ENCODE results near the gene PTGER3. TPM values are rescaled to one million over a fixed set of nuclear protein-coding genes. Genes with fewer than 3 reads are reported as not detected.

Gene PTGER3
- polyA plus RNA-seq, 1 of the 3 experiments (the other 2 are of a cell fraction), result 1.9 TPM

DNA sequence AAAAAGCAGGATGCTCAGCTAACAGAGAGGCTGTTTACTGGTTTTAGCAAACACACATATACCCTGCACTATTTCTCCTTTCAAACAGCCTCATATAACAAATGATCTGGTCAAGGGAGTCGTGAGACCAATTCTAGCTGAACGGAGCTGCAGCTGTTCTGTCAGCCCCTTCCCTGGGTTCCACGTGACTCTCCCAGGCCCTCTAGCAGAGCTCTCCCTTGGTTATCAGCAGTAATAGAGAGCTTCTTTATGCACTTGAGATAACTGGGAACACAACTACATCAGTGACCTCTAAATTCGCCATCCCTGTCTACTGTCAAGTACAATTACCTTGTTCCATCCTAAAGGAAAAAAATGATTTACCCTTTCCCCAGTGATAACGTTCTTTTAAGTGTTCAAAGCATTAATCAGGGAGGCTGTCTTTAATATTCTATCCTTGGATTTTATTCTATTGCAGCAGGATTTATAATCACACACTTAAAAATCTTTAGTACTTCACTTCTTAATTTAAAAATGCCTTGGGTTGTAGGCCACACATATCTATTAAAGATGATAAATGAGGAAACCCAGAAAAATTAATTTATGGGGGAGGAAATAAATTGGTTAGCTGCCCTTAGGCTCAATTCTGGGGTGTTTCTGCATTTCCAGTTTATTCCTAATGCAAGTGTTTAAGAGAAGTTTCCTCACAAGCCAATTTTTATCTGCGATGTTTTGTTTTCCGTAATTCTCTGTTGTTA is 28.2 kb downstream of the PTGER3 start (continued):
- TF ChIP-seq RAD21 (IDR thresholded peaks at IDR 0.05; ENCODE audit: low read length), result peak; percentile 27
- no peak for TF ChIP-seq MEF2A (IDR thresholded peaks at IDR 0.05; ENCODE audit: borderline replicate concordance, low read depth)
- no peak for TF ChIP-seq TAF1 (IDR thresholded peaks at IDR 0.05; ENCODE audit: borderline replicate concordance, low read depth, low read length)
- no peak for TF ChIP-seq RXRA (IDR thresholded peaks at IDR 0.05; ENCODE audit: borderline replicate concordance, low read depth)
- TF ChIP-seq GABPA (IDR thresholded peaks at IDR 0.05; ENCODE audit: low read depth), result no peak
- TF ChIP-seq NFIC (IDR thresholded peaks at IDR 0.05; ENCODE audit: borderline replicate concordance), result no peak
- no peak for TF ChIP-seq FOSL2 (IDR thresholded peaks at IDR 0.05; ENCODE audit: borderline replicate concordance, low read depth)
- TF ChIP-seq NRF1 (IDR thresholded peaks at IDR 0.05; ENCODE audit: low read depth, low read length), result no peak
- TF ChIP-seq, protein P1, sequence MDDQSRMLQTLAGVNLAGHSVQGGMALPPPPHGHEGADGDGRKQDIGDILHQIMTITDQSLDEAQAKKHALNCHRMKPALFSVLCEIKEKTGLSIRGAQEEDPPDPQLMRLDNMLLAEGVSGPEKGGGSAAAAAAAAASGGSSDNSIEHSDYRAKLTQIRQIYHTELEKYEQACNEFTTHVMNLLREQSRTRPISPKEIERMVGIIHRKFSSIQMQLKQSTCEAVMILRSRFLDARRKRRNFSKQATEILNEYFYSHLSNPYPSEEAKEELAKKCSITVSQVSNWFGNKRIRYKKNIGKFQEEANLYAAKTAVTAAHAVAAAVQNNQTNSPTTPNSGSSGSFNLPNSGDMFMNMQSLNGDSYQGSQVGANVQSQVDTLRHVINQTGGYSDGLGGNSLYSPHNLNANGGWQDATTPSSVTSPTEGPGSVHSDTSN (IDR thresholded peaks at IDR 0.05), result no peak
- peak in 1 of 2 experiments; percentile 69; a peak in 2 of 4 replicates for TF ChIP-seq EP300 (IDR thresholded peaks at IDR 0.05; ENCODE audit: borderline replicate concordance in 1 of 2, low read depth in 1 of 2, low read length in 1 of 2)
- TF ChIP-seq EZH2phosphoT487 (IDR thresholded peaks at IDR 0.05; ENCODE audit: borderline replicate concordance, low read depth), result no peak
- 0 out of 2 replicates have a peak, but pooled peaks have one; percentile 5 for TF ChIP-seq TCF12 (IDR thresholded peaks at IDR 0.05)
- no peak for TF ChIP-seq FOXM1 (IDR thresholded peaks at IDR 0.05; ENCODE audit: low read depth)
- TF ChIP-seq SIN3A (IDR thresholded peaks at IDR 0.05; ENCODE audit: borderline replicate concordance, low read depth, low read length), result no peak
- TF ChIP-seq MXI1 (IDR thresholded peaks at IDR 0.05; ENCODE audit: low read depth, low read length), result peak; percentile 87
- no peak for TF ChIP-seq ELF1 (IDR thresholded peaks at IDR 0.05)
- TF ChIP-seq, protein P2, sequence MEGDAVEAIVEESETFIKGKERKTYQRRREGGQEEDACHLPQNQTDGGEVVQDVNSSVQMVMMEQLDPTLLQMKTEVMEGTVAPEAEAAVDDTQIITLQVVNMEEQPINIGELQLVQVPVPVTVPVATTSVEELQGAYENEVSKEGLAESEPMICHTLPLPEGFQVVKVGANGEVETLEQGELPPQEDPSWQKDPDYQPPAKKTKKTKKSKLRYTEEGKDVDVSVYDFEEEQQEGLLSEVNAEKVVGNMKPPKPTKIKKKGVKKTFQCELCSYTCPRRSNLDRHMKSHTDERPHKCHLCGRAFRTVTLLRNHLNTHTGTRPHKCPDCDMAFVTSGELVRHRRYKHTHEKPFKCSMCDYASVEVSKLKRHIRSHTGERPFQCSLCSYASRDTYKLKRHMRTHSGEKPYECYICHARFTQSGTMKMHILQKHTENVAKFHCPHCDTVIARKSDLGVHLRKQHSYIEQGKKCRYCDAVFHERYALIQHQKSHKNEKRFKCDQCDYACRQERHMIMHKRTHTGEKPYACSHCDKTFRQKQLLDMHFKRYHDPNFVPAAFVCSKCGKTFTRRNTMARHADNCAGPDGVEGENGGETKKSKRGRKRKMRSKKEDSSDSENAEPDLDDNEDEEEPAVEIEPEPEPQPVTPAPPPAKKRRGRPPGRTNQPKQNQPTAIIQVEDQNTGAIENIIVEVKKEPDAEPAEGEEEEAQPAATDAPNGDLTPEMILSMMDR (IDR thresholded peaks at IDR 0.05), result no peak
- TF ChIP-seq, protein P3, sequence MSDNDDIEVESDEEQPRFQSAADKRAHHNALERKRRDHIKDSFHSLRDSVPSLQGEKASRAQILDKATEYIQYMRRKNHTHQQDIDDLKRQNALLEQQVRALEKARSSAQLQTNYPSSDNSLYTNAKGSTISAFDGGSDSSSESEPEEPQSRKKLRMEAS (IDR thresholded peaks at IDR 0.05; ENCODE audit: low read depth), result no peak
- no peak for TF ChIP-seq JUND (IDR thresholded peaks at IDR 0.05)
- no peak for TF ChIP-seq POLR2AphosphoS5 (IDR thresholded peaks at IDR 0.05; ENCODE audit: low read depth, low read length)

DNA sequence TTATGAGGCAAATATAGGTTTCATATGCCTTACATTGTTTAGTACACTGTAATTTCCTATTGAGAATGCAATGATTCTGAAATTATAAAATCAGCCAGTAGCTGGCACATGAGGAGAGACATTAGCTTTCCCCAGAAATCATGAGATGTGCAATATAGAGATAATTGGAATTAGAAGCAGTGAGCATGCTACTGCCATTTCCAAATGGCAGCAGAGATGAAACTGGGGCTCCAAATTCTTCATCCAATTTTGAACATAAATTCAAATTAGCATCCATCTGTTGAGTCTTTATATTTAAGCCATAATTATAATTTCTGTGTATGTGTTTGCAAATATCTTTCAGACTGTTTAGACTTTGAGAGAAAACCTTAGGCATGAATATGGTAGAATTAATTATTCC is 28.8 kb downstream of the PTGER3 start:
- H3K27ac ChIP-seq (ENCODE audit: low read depth in 2 of 2, low read length in 1 of 2), result peak overlapping the region in 1 of 2 experiments; percentile 74; a peak in 1 of 4 replicates
- no peaks in the 10 kb centered on the region for H3K9me2 ChIP-seq
- no peak overlapping the region for H3K9ac ChIP-seq
- no peak overlapping the region for H3K4me2 ChIP-seq
- no peaks in the 10 kb centered on the region for H3F3A ChIP-seq (replicated peaks; ENCODE audit: insufficient read depth)
- TF ChIP-seq TCF12 (IDR thresholded peaks at IDR 0.05) (no peak), TEAD4 (IDR thresholded peaks at IDR 0.05; ENCODE audit: borderline replicate concordance, insufficient read depth) (no peak), RAD21 (IDR thresholded peaks at IDR 0.05; ENCODE audit: low read length) (peak; percentile 32; the same call in 1 of the 2 replicates)
- TF ChIP-seq, protein P1 (IDR thresholded peaks at IDR 0.05), result no peak
- H2AFZ ChIP-seq (ENCODE audit: low read depth), result no peak overlapping the region
- peaks cover 0 to 17% of the 10 kb centered on the region in 2 experiments; a peak in 2 of 4 replicates for H3K4me1 ChIP-seq (ENCODE audit: control insufficient read depth in 1 of 2, insufficient read depth in 2 of 2, low read depth in 1 of 2, low read length in 1 of 2)
- no peaks in the 10 kb centered on the region for H3K79me2 ChIP-seq (ENCODE audit: insufficient read depth)
- no peaks in the 10 kb centered on the region for H4K20me1 ChIP-seq (ENCODE audit: insufficient read depth)
- H3K36me3 ChIP-seq (replicated peaks in 1 of 2; ENCODE audit: control insufficient read depth in 1 of 2, insufficient read depth in 2 of 2, low read length in 1 of 2), result no peaks in the 10 kb centered on the region
- H3K4me3 ChIP-seq (ENCODE audit: low read depth in 2 of 2, low read length in 1 of 2), result no peak overlapping the region
- no peaks in the 10 kb centered on the region for H3K9me3 ChIP-seq
- ChIA-PET CTCF (interaction anchor here (0.9 to 1.9 kb wide), 5 partner anchors 13 to 31 kb away, joined by 3 to 7 read pairs (median 4); partner anchors contain the start of gene PTGER3), POLR2A (interaction anchor here (0.6 to 1.0 kb wide), 2 partner anchors 9 to 28 kb away, joined by 3 read pairs; no protein-coding TSS in a partner anchor)
- no peaks in the 10 kb centered on the region for H3K27me3 ChIP-seq (ENCODE audit: insufficient read depth)
- DNase-seq, result no peak

Measured in SK-N-SH (cell line).